ENCODE results near the gene REPS1. TPM values are rescaled to one million over a fixed set of nuclear protein-coding genes. Genes with fewer than 3 reads are reported as not detected.

Gene REPS1
- total RNA-seq, 1 donor = 34.9 TPM

GRCh38 chr6:138956244-138956924 is 31.7 kb downstream of the REPS1 start:
- no peak for TF ChIP-seq CTCF (IDR thresholded peaks at IDR 0.05; ENCODE audit: insufficient read depth, low read length)
- no peak overlapping the region for H3K4me3 ChIP-seq (ENCODE audit: low read depth, low read length)
- no peak for DNase-seq (ENCODE audit: low read depth)

- TF ChIP-seq CTCF (IDR thresholded peaks at IDR 0.05; ENCODE audit: insufficient read depth, low read length) = no peak
- no peak for DNase-seq (ENCODE audit: low read depth)
These were observed 32.8 kb downstream of the REPS1 start for GRCh38 chr6:138955262-138955661.

GRCh38 chr6:138953451-138953850 is 34.6 kb downstream of the REPS1 start:
- H3K4me3 ChIP-seq (ENCODE audit: low read depth, low read length) = no peak overlapping the region
- no peak for TF ChIP-seq CTCF (IDR thresholded peaks at IDR 0.05; ENCODE audit: insufficient read depth, low read length)
- DNase-seq (ENCODE audit: low read depth) = peak; percentile 18

More at GRCh38 chr6:138955262-138955661, 32.8 kb downstream of the REPS1 start:
- no peak overlapping the region for H3K4me3 ChIP-seq (ENCODE audit: low read depth, low read length)

GRCh38 chr6:138948546-138949179 is 39.4 kb downstream of the REPS1 start:
- DNase-seq (ENCODE audit: low read depth) = peak; percentile 41
- TF ChIP-seq CTCF (IDR thresholded peaks at IDR 0.05; ENCODE audit: insufficient read depth, low read length) = peak; percentile 31

GRCh38 chr6:138948004-138948403 is 40.0 kb downstream of the REPS1 start:
- no peak for DNase-seq (ENCODE audit: low read depth)
- TF ChIP-seq CTCF (IDR thresholded peaks at IDR 0.05; ENCODE audit: insufficient read depth, low read length) = no peak
- H3K4me3 ChIP-seq (ENCODE audit: low read depth, low read length) = no peak overlapping the region

More at GRCh38 chr6:138948546-138949179, 39.4 kb downstream of the REPS1 start:
- H3K4me3 ChIP-seq (ENCODE audit: low read depth, low read length) = no peak overlapping the region

- peak; percentile 18 for TF ChIP-seq CTCF (IDR thresholded peaks at IDR 0.05; ENCODE audit: insufficient read depth, low read length)
- DNase-seq (ENCODE audit: low read depth) = no peak
- no peak overlapping the region for H3K4me3 ChIP-seq (ENCODE audit: low read depth, low read length)
These were observed 42.7 kb downstream of the REPS1 start for GRCh38 chr6:138945354-138945753.

Data from fibroblast of the aortic adventitia (primary cell).